Endothelial cell (in vitro differentiated cells): ENCODE measurements around the gene IL17REL. TPM values are rescaled to one million over a fixed set of nuclear protein-coding genes. Genes with fewer than 3 reads are reported as not detected.

Experiments
- DNase-seq: peaks from one replicate; pipeline ENCODE4 v3.0.0; 2021; ENCODE audit warnings: low spot score
- H3K27ac Mint-ChIP-seq: one replicate; pipeline ENCODE4 v1.8.0; 2021; ENCODE audit warnings: mixed read lengths, inconsistent platforms; ENCODE audit not compliant: unreplicated experiment
- H3K27me3 Mint-ChIP-seq: one replicate; pipeline ENCODE4 v1.8.0; 2021; ENCODE audit warnings: mild to moderate bottlenecking, moderate library complexity, mixed read lengths, inconsistent platforms; ENCODE audit not compliant: unreplicated experiment
- H3K36me3 Mint-ChIP-seq: one replicate; pipeline ENCODE4 v1.8.0; 2021; ENCODE audit warnings: mild to moderate bottlenecking, low read depth, mixed read lengths, inconsistent platforms; ENCODE audit not compliant: unreplicated experiment
- H3K4me1 Mint-ChIP-seq: one replicate; pipeline ENCODE4 v1.8.0; 2021; ENCODE audit warnings: mild to moderate bottlenecking, mixed read lengths, inconsistent platforms; ENCODE audit not compliant: unreplicated experiment
- H3K4me3 Mint-ChIP-seq: one replicate; pipeline ENCODE4 v1.8.0; 2021; ENCODE audit warnings: mild to moderate bottlenecking, mixed read lengths, inconsistent platforms; ENCODE audit not compliant: unreplicated experiment
- H3K9me3 Mint-ChIP-seq: one replicate; pipeline ENCODE4 v1.8.0; 2021; ENCODE audit warnings: mixed read lengths, inconsistent platforms; ENCODE audit not compliant: unreplicated experiment
- total RNA-seq: library from RNA; stranded (reverse); fragmentation: NEBNext Ultra II Directional; extraction: Animal tissue kit (Norgen Biotek cat#: 25700); gene quantifications from one replicate; pipeline ENCODE4 v1.2.1, GENCODE V29; 2021; ENCODE audit not compliant: unreplicated experiment
- TF ChIP-seq, protein P1 (sequence below): fragments of 200-600 bp; sonication (generic); IDR thresholded peaks from one replicate; pipeline ENCODE4 v1.5.0; 2021; ENCODE audit warnings: antibody characterized with exemption; ENCODE audit not compliant: unreplicated experiment

IL17REL gene
- total RNA-seq, 1 donor from 2014 or later, result 0.15 TPM

GRCh38 chr22:50007057-50007511, 5.5 kb downstream of the IL17REL start:
- DNase-seq, result no peak
- no peaks in the 10 kb centered on the region for H3K9me3 Mint-ChIP-seq
- TF ChIP-seq, protein P1, sequence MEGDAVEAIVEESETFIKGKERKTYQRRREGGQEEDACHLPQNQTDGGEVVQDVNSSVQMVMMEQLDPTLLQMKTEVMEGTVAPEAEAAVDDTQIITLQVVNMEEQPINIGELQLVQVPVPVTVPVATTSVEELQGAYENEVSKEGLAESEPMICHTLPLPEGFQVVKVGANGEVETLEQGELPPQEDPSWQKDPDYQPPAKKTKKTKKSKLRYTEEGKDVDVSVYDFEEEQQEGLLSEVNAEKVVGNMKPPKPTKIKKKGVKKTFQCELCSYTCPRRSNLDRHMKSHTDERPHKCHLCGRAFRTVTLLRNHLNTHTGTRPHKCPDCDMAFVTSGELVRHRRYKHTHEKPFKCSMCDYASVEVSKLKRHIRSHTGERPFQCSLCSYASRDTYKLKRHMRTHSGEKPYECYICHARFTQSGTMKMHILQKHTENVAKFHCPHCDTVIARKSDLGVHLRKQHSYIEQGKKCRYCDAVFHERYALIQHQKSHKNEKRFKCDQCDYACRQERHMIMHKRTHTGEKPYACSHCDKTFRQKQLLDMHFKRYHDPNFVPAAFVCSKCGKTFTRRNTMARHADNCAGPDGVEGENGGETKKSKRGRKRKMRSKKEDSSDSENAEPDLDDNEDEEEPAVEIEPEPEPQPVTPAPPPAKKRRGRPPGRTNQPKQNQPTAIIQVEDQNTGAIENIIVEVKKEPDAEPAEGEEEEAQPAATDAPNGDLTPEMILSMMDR, result no peak
- peaks cover 3% of the 10 kb centered on the region for H3K36me3 Mint-ChIP-seq
- peaks cover 13% of the 10 kb centered on the region for H3K27me3 Mint-ChIP-seq
- H3K4me1 Mint-ChIP-seq, result peaks cover 6% of the 10 kb centered on the region
- no peak overlapping the region for H3K27ac Mint-ChIP-seq
- no peak overlapping the region for H3K4me3 Mint-ChIP-seq

GRCh38 chr22:50004918-50005317, 7.6 kb downstream of the IL17REL start:
- no peak overlapping the region for H3K4me3 Mint-ChIP-seq
- H3K27ac Mint-ChIP-seq, result no peak overlapping the region
- DNase-seq, result no peak
- TF ChIP-seq, protein P1, result no peak
- H3K36me3 Mint-ChIP-seq, result peaks cover 3% of the 10 kb centered on the region
- H3K27me3 Mint-ChIP-seq, result peaks cover 7% of the 10 kb centered on the region
- H3K4me1 Mint-ChIP-seq, result peaks cover 6% of the 10 kb centered on the region
- H3K9me3 Mint-ChIP-seq, result no peaks in the 10 kb centered on the region

DNA sequence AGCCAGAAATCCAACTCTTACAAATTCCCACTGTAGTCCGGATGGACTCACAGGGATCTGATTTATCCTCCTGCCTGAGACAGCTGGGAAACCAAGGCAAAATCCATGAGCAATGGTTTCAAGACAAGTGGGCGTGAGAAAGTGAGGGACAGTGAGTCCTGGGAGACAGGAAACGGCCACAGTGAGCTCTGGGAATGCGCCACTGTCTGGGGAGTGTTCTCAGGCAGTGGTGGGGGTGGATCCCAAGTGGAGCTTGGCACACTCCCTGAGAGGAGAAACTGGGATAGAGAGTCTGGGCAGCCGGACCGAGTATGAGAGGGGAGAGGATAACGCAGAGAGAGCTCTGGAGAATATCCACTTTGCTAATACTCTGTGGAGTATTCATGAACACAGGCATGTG, 9.8 kb downstream of the IL17REL start:
- Mint-ChIP-seq H3K36me3 (peaks cover 7% of the 10 kb centered on the region), H3K4me1 (peaks cover 3% of the 10 kb centered on the region), H3K27ac (no peak overlapping the region), H3K4me3 (no peak overlapping the region), H3K9me3 (no peaks in the 10 kb centered on the region), H3K27me3 (peaks cover 4% of the 10 kb centered on the region)
- TF ChIP-seq, protein P1, result no peak
- DNase-seq, result no peak

DNA sequence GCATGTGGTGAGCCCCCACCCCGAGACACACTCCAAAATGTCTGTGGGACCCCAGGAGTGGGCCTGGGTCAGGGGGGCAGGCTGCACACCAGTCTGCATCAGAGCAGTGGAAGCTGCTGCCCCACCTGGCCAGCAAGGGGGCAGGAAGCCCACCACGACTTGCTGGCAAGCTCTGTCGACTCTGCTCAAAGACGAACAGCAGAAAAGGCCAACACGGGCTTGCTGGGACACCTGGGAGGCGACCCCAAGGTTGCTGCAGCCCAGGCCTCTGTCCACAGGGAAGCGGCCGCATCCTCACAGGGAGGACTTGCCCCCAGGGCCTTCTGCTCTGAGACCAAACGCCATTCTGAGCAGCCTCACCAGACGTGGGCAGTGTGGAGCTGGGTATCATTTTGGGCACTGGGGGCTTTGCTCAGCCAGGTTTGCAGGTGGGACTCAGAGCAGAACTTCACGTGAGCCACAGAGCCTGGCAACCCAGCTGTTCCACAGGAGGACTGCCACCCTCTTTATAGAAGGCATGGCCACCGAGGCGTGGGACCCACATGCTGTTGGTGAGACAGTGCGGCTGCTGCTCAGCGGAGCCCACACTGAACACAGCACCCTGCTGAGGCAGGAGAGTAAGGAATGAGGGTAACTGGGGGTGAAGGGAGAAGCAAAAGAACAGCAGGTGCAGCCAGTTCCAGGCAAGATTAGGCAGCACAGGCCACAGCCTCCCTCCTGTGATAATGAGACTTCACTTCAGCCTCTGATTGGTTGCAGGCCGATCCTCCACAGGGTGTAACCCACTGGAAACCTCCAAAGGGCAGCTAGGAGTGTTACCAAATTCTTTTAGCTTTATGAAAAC, 11.0 kb downstream of the IL17REL start:
- Mint-ChIP-seq H3K9me3 (no peaks in the 10 kb centered on the region), H3K36me3 (peaks cover 7% of the 10 kb centered on the region), H3K4me1 (peaks cover 3% of the 10 kb centered on the region), H3K27me3 (peaks cover 4% of the 10 kb centered on the region), H3K27ac (no peak overlapping the region), H3K4me3 (no peak overlapping the region)
- DNase-seq, result no peak
- TF ChIP-seq, protein P1, result no peak

DNA sequence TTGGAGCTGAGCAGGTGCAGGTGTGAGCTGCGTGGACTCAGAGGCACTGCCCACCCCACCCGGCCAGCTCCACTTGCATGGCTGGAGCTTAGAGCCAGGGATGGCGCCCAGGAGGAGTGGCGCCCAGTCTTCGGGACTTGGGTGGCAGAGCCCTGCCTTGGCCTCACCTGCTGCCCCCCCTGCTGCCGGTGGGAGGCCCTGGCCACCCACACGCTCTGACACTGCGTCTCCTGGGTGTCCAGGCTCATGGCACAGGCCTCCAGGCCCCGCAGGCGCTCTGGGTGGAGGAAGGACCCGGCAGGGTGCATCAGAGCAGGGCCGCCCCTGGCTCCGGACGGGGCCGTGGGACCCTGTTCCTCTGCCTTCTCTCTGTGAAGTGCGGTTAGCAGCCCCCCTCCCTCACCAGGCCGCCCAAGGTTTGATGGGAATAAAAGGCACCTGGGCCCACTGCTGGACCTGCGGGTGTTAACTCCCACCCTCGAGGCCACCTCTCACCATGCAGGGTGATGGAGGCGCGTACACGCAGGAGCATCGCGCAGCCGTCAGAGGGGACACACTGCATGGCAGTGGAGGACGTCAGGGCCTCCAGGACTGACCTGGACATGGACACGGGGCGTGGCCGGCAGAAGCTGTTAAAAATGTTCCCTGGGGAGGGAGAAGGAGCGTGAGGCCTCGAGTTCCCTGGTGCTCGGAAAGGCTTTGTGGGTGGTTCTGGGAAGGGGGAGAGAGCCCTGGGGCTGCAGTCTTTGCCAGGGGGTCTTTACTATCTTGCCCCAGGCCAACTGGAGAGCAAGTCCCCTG, 11.8 kb downstream of the IL17REL start:
- TF ChIP-seq, protein P1, result no peak
- DNase-seq, result no peak
- Mint-ChIP-seq H3K27me3 (peaks cover 4% of the 10 kb centered on the region), H3K36me3 (peaks cover 7% of the 10 kb centered on the region), H3K27ac (no peak overlapping the region), H3K4me1 (peaks cover 3% of the 10 kb centered on the region), H3K9me3 (no peaks in the 10 kb centered on the region), H3K4me3 (no peak overlapping the region)
